Caco-2 (cell line): ENCODE data around the gene DNAH1. TPM values are rescaled to one million over a fixed set of nuclear protein-coding genes. Genes with fewer than 3 reads are reported as not detected.

Source experiments
- BruUV-seq: library from RNA; stranded (reverse); fragments of 400-500 nt; replicated peaks from 2 replicates; lab custom pipeline; 2021; lab: Mats Ljungman, UMichigan
- CTCF ChIA-PET: fragments of 300-600 bp; sonication (Branson Sonifier 250); formaldehyde crosslinking; loops from one replicate; lab custom pipeline; 2022; ENCODE audit warnings: antibody characterized with exemption; lab: Charles Lee
- POLR2A ChIA-PET: fragments of 300-600 bp; sonication (Branson Sonifier 250); formaldehyde crosslinking; loops from one replicate; lab custom pipeline; 2022; ENCODE audit warnings: antibody characterized with exemption; lab: Charles Lee
- DNase-seq, 2 experiments: peaks; one replicate each; pipeline versions ENCODE4 v3.0.0 to v3.0.0-alpha.2; 2020 to 2022
- H3K27me3 ChIP-seq: replicated peaks from 2 replicates; pipeline ENCODE4 v1.6.0; 2011; ENCODE audit warnings: low read length; ENCODE audit not compliant: control insufficient read depth, insufficient read depth
- H3K36me3 ChIP-seq: 2 replicates; pipeline ENCODE4 v1.5.1; 2011; ENCODE audit warnings: low read length; ENCODE audit not compliant: control insufficient read depth, insufficient read depth
- H3K4me1 ChIP-seq: fragments of 250-450 bp; sonication (Bioruptor Pico); 2 replicates; pipeline ENCODE4 v1.5.1; 2020; ENCODE audit warnings: mild to moderate bottlenecking
- H3K4me3 ChIP-seq: 2 replicates; pipeline ENCODE4 v1.5.1; 2011; ENCODE audit warnings: low read depth, mild to moderate bottlenecking, control low read depth, low read length
- H3K9me3 ChIP-seq: fragments of 250-450 bp; sonication (Bioruptor Pico); 2 replicates; pipeline ENCODE4 v1.5.1; 2020; ENCODE audit warnings: mild to moderate bottlenecking, moderate library complexity
- H3K27ac Mint-ChIP-seq: one replicate; pipeline ENCODE4 v1.8.0; 2022; ENCODE audit warnings: mixed read lengths; ENCODE audit not compliant: unreplicated experiment
- H3K27me3 Mint-ChIP-seq: one replicate; pipeline ENCODE4 v1.8.0; 2022; ENCODE audit warnings: mixed read lengths; ENCODE audit not compliant: insufficient read depth, unreplicated experiment
- H3K36me3 Mint-ChIP-seq: one replicate; pipeline ENCODE4 v1.8.0; 2022; ENCODE audit warnings: mild to moderate bottlenecking, mixed read lengths; ENCODE audit not compliant: insufficient read depth, unreplicated experiment
- H3K4me1 Mint-ChIP-seq: one replicate; pipeline ENCODE4 v1.8.0; 2022; ENCODE audit warnings: low read depth, mixed read lengths; ENCODE audit not compliant: unreplicated experiment
- H3K4me3 Mint-ChIP-seq: one replicate; pipeline ENCODE4 v1.8.0; 2022; ENCODE audit warnings: mild to moderate bottlenecking, moderate library complexity, mixed read lengths; ENCODE audit not compliant: unreplicated experiment
- H3K9me3 Mint-ChIP-seq: one replicate; pipeline ENCODE4 v1.8.0; 2022; ENCODE audit warnings: mixed read lengths; ENCODE audit not compliant: unreplicated experiment
- intact Hi-C: fragments of 100-400 bp; cut with micrococcal nuclease; formaldehyde crosslinking; loops from one replicate; pipeline ENCODE4 v1.10.0; 2022; ENCODE audit not compliant: unreplicated experiment
- total RNA-seq: library from RNA; stranded (reverse); gene quantifications from 2 replicates; pipeline ENCODE4 v1.2.3, GENCODE V29; 2022
- TF ChIP-seq, protein P1 (sequence below), 2 experiments: fragments of 200-600 bp in 1 of 2; IDR thresholded peaks; 1 replicate in 1 of 2; 2 replicates in 1 of 2; pipeline versions ENCODE4 v1.5.1 to v1.8.0; 2011 to 2022; ENCODE audit warnings: antibody characterized with exemption in 1 of 2, control low read depth in 1 of 2, inconsistent platforms in 1 of 2, low read depth in 1 of 2, low read length in 1 of 2, mild to moderate bottlenecking in 1 of 2, moderate library complexity in 1 of 2; ENCODE audit not compliant: insufficient read depth in 1 of 2, severe bottlenecking in 1 of 2, unreplicated experiment in 1 of 2

Gene DNAH1
- total RNA-seq, 1 experiment from 2014 or later = 4.1 TPM

DNA sequence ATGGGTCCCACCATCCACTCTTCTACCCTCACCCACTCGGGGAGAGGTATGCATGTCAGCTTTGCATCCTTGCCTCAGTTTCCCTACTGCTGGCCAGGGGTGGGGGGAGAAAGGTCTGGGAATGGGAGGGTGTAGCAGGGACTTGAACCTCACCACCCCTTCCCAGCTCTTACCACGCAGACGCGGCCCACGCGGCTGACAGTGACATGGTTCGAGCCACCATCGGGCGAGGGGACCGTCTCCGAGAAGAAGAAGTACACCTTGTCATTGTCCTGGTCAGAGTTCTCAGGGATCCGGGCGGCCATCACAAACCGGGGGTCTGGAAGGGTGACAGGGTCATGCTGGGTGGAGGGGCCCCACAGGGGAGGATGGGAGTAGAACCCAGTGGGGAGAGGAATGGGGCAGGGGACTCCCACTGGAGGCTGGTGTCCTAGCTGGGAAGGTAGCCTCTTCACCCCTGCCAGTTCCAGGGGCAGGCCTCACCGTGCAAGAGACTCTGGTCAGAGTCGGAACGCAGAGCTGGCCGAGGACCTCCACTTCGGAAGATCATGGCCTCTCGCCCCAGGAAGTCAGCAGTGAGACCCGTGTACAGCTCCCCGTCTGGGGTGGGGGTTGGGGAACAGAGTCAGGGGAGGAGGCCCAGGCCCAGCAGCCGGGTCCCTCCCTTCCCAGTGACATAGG, 125.1 kb downstream of the DNAH1 start:
- H3K27me3 ChIP-seq = no peaks in the 10 kb centered on the region
- ChIA-PET POLR2A (no interaction called here), CTCF (no interaction called here)
- H3K4me1 ChIP-seq = no peaks in the 10 kb centered on the region
- no peaks in the 10 kb centered on the region for H3K9me3 ChIP-seq
- no peak for DNase-seq
- H3K9me3 Mint-ChIP-seq = no peaks in the 10 kb centered on the region
- TF ChIP-seq, protein P1, sequence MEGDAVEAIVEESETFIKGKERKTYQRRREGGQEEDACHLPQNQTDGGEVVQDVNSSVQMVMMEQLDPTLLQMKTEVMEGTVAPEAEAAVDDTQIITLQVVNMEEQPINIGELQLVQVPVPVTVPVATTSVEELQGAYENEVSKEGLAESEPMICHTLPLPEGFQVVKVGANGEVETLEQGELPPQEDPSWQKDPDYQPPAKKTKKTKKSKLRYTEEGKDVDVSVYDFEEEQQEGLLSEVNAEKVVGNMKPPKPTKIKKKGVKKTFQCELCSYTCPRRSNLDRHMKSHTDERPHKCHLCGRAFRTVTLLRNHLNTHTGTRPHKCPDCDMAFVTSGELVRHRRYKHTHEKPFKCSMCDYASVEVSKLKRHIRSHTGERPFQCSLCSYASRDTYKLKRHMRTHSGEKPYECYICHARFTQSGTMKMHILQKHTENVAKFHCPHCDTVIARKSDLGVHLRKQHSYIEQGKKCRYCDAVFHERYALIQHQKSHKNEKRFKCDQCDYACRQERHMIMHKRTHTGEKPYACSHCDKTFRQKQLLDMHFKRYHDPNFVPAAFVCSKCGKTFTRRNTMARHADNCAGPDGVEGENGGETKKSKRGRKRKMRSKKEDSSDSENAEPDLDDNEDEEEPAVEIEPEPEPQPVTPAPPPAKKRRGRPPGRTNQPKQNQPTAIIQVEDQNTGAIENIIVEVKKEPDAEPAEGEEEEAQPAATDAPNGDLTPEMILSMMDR (IDR thresholded peaks at IDR 0.05; ENCODE audit: insufficient read depth in 1 of 2, low read depth in 1 of 2, low read length in 1 of 2, severe bottlenecking in 1 of 2, unreplicated experiment in 1 of 2) = no peak
- no peaks in the 10 kb centered on the region for H3K27me3 Mint-ChIP-seq
- no peak overlapping the region for H3K4me3 Mint-ChIP-seq
- H3K4me1 Mint-ChIP-seq = no peaks in the 10 kb centered on the region
- H3K36me3 ChIP-seq = no peaks in the 10 kb centered on the region
- no peak overlapping the region for H3K4me3 ChIP-seq
- BruUV-seq = no TSS peak
- no peak overlapping the region for H3K27ac Mint-ChIP-seq
- H3K36me3 Mint-ChIP-seq = no peaks in the 10 kb centered on the region
- intact Hi-C loops = no loop called here

GRCh38 chr3:52441772-52442332, 125.7 kb downstream of the DNAH1 start:
- Histone ChIP-seq H3K27me3 (no peaks in the 10 kb centered on the region), H3K36me3 (no peaks in the 10 kb centered on the region), H3K4me3 (no peak overlapping the region), H3K4me1 (no peaks in the 10 kb centered on the region), H3K9me3 (no peaks in the 10 kb centered on the region)
- intact Hi-C loops = no loop called here
- BruUV-seq = no TSS peak
- DNase-seq = no peak
- ChIA-PET POLR2A (no interaction called here), CTCF (no interaction called here)
- H3K4me3 Mint-ChIP-seq = no peak overlapping the region
- H3K9me3 Mint-ChIP-seq = no peaks in the 10 kb centered on the region
- H3K36me3 Mint-ChIP-seq = peaks cover under 1% of the 10 kb centered on the region
- no peaks in the 10 kb centered on the region for H3K27me3 Mint-ChIP-seq
- no peaks in the 10 kb centered on the region for H3K4me1 Mint-ChIP-seq
- TF ChIP-seq, protein P1 (IDR thresholded peaks at IDR 0.05; ENCODE audit: insufficient read depth in 1 of 2, low read depth in 1 of 2, low read length in 1 of 2, severe bottlenecking in 1 of 2, unreplicated experiment in 1 of 2) = no peak
- H3K27ac Mint-ChIP-seq = no peak overlapping the region

GRCh38 chr3:52442409-52443267, 126.5 kb downstream of the DNAH1 start:
- Histone ChIP-seq H3K9me3 (no peaks in the 10 kb centered on the region), H3K36me3 (no peaks in the 10 kb centered on the region), H3K27me3 (no peaks in the 10 kb centered on the region), H3K4me1 (no peaks in the 10 kb centered on the region), H3K4me3 (no peak overlapping the region)
- CTCF ChIA-PET = no interaction called here
- intact Hi-C loops = no loop called here
- DNase-seq = no peak
- TF ChIP-seq, protein P1 (IDR thresholded peaks at IDR 0.05; ENCODE audit: insufficient read depth in 1 of 2, low read depth in 1 of 2, low read length in 1 of 2, severe bottlenecking in 1 of 2, unreplicated experiment in 1 of 2) = no peak
- no peak overlapping the region for H3K4me3 Mint-ChIP-seq
- H3K36me3 Mint-ChIP-seq = peaks cover 6% of the 10 kb centered on the region
- H3K9me3 Mint-ChIP-seq = no peaks in the 10 kb centered on the region
- H3K4me1 Mint-ChIP-seq = no peaks in the 10 kb centered on the region
- H3K27me3 Mint-ChIP-seq = no peaks in the 10 kb centered on the region
- no TSS peak for BruUV-seq
- POLR2A ChIA-PET = no interaction called here
- no peak overlapping the region for H3K27ac Mint-ChIP-seq
